Activated CD4-positive, alpha-beta T cell treated with anti-CD3 and anti-CD28 coated beads, Interleukin-2, Interleukin-6, amounts not matched to agents 100 ng/mL and 50 ng/mL, durations not matched to agents 16 hours and 8 hours (primary cell): ENCODE measurements around the gene TNN.
A peak's percentile ranks its signal among the peaks of the same experiment; 100 is the strongest.

Experiments used
- DNase-seq: peaks from one replicate; pipeline ENCODE4 v3.0.0-alpha.2; 2020

TNN gene

DNA sequence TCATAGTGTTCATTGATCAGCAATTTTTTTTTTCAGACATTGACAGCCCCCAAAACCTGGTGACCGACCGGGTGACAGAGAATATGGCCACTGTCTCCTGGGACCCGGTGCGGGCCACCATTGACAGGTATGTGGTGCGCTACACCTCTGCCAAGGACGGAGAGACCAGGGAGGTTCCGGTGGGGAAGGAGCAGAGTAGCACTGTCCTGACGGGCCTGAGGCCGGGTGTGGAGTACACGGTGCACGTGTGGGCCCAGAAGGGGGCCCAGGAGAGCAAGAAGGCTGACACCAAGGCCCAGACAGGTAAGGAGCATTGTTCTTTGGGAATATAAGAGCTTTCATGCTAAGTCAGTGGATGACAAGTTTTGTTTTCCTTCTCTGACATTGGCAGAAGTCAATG lies 49.3 kb downstream of the TNN start:
- DNase-seq = no peak

DNA sequence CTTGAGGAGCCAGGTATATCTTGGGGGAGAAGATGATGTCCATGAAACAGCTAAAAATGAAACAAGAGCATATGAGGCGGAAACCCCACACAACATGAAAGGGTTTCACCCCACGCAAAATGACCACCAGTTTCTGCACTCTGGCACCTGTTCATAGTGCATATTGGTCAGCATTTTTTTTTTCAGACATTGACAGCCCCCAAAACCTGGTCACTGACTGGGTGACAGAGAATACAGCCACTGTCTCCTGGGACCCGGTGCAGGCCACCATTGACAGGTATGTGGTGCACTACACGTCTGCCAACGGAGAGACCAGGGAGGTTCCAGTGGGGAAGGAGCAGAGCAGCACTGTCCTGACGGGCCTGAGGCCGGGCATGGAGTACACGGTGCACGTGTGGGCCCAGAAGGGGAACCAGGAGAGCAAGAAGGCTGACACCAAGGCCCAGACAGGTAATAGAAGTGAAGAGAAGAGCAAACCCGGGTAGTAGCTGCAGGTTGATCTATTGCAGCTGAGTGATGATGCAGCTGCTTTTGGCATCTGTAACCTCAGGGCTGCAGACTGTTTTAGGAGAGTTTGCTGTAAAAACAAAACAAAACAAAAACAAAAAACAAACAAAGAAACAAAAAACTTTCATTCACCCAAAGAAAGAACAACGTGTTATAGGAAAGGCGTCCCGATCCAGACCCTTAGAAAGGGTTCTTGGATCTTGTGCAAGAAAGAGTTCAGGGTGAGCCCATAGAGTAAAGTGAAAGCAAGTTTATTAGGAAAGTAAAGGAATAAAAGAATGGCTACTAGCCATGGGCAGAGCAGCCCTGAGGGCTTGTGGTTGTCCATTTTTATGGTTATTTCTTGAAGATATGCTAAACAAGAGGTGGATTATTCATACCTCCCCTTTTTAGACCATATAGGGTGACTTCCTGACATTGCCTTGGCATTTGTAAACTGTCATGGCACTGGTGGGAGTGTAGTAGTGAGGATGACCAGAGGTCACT lies 51.0 kb downstream of the TNN start:
- no peak for DNase-seq

DNA sequence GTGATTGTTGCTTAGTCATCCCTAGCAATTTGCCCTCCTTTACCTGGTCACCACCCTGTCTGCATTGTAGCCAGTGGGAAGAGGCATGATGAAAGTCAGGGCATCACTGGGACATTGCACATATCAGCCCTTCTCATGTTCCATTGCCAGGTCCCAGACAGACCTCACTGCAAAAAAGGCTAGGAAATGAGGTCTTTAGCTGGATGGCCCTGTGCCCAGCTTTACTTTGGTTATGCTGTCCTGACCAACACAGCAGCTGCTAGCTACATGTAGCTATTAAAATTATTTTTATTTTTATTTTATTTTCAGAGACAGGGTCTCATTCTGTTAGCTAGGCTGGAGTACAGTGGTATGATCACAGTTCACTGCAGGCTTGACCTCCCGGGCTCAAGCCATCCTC lies 52.9 kb downstream of the TNN start:
- no peak for DNase-seq

DNA sequence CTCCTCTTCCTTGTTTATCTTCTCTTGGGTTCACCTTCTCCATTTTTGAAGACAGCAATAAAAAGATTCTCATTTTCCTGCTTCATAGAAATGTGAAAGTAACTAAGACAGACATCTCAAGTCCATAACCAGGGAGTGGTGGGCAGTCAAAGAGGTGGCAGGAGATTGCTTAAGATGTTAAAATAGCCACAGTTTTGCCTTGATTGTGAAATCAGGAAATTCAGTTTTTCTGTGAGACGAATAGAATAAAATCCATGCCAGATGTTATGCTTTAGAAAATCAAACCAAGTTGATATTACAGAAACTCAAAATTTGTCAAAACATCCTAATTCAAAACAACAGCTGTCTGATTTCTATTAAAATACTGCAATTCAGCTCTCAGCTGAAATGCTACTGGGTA lies 57.2 kb downstream of the TNN start:
- no peak for DNase-seq

DNA sequence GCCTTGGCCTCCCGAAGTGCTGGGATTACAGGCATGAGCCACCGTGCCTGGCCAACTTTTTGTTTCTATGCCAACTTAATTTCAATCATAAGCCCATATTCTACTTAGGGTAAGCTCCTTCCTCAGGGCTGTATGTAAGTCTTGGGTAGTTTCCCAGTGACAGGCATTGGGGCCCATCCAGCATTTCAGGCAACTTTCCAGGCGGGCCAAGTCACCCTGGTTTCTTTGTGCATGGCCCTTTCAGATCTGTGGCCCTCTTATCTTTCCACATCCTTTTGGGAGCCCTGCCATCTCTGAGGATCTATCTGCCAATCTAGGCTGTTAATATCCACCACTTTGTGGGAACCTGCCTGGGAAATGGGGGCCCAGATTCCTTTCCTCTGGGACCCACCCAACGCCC lies 58.7 kb downstream of the TNN start:
- no peak for DNase-seq

DNA sequence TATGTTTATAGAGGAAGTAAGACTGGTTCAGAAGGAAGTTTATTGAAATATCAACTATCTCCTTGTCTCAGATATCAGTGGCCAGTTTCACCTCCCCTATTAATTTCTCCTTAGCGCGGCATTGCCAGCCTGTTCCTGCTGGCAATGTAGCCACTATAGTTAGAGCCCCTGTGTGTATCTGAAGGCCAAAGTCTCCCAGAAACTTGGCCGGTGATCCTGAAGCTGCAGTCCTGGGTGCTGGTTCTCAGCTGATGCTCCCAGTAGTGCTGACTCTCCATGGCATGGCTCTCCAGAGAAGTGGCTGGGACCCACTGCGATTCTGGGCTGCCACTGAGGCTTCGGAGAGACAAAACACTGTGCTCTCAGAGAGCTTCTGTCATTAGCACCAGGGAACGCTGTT lies 59.9 kb downstream of the TNN start:
- no peak for DNase-seq

DNA sequence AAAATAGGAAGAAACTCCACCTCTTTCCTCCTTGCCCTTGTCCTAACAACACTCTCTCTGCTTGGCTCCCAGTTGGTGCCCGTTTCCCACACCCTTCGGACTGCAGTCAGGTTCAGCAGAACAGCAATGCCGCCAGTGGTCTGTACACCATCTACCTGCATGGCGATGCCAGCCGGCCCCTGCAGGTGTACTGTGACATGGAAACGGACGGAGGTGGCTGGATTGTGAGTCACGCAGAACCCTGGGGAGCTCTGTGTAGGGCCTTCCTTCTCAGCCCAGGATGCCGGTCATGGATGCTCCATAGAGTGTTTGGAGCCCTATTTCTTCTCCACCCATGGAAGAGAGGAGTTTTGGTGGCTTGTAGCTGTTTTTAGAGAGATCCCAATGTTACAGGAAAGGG lies 60.9 kb downstream of the TNN start:
- DNase-seq = no peak

DNA sequence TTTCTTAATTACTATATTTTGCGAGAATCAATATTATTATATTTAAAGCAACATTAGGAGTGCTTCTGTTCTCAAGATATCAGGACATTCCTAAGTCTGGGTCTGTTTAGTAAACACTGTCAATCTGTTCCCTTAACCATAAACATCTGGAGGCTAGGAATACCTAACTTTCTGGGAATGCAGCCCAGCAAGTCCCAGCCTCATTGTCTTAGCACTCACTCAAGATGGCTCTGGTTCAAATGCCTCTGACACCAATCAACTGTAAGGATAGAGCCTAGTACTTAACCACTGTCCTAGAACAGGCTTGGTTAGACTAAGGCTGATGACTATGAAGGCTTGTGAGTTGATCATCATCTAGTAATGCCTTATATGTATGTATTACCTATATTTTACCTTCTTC lies 61.5 kb downstream of the TNN start:
- no peak for DNase-seq

DNA sequence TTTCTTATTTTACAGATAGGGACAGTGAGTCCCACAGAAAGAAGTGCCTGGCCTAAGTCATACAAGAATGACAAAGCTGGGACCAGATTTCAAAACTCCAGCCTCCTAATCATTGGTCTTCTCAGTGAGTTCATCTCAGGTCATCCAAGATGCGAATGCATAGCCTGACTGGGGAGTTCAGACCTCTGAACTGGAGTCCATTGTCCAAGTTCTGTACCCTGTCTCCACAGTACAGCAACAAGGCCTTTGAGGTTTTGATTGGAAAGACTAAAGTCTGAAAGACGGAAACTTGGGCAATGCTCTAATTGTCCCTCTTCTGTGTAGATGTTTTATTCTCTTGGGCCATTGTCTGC lies 62.0 kb downstream of the TNN start:
- no peak for DNase-seq

DNA sequence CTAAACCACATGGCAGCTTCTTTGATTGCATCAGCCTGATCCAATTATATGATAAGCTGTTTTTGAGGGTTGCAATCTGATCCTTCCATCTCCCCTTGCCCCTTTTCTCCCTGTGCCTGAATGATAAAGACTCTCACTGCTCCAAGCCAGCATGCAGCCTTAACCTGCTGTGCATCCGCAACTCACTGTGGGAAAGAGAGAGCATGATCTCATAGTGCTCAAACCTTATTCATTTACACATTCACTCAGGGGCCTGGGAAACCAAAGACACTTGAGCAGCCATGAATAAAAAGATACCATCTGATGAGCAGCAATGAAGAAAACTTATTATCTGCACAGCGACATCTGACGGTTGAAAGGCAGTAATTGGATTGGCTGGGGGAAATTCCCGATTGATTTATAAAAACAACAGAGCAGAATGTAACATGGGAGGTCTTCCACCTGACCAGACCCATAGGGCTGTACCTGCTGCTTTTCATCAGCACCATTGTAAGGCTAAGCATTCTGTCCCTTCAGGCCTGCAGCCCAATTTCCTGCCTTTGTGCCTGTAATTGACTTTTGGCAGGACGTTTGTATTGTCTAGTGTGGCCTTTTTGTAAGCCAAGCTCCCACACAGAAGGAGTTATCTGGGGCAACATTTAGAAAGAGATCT lies 62.5 kb downstream of the TNN start:
- DNase-seq = no peak

DNA sequence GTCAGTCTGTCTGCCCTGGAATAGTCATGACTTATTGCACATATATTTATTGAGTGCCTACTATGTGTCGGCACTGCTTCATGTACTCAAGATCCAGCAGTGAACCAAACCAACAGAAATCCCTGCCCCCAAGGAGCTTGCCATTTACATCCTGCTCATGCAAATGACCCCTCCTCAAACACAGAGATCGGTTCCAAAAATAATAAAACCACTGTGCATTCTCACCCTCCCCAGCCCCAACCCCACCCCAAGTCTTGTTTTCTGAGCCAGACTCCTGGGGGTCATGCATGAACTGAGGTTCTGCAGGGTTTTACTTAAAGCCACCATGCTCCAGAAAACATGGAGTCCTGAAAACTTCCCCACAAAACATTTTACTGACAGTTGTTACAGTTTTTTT lies 63.0 kb downstream of the TNN start:
- no peak for DNase-seq

DNA sequence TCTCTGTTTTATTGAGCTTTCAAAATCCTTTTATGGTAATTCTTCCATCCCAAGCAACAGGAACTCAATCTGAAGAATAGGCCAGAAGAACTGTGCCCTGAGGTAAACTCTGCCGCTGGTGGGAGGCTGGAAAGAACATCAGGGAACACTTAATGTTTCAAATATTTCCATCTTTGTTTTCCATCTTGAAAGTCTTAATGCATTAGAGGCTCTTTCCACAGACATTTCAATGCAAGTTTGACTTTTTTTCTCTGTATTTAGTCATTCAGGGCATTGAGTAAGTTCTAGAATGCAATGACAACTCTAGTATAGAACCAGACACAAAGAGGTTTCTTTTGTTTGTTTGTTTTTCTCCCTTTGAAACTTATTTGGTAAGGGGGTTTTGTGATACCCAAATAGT lies 63.5 kb downstream of the TNN start:
- no peak for DNase-seq

DNA sequence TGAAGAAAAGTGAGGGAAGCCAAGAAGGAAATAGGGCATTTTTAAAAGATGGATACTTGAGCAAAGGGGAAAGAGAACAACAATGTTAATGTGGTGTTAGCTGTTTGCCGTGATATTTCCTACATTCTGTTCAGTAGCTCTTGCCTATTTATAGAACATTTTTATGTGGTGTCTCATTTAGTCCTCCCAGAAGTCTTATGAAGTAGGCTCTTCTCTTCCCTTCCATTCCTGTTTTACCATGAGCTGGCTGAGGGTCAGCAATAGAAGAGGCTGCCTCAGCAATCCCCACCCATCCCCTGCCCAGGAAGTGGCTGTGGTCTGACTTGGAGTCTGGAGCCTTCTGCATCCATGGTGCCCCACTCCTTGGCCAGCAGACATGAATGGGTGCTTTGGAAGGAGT lies 64.8 kb downstream of the TNN start:
- no peak for DNase-seq

DNA sequence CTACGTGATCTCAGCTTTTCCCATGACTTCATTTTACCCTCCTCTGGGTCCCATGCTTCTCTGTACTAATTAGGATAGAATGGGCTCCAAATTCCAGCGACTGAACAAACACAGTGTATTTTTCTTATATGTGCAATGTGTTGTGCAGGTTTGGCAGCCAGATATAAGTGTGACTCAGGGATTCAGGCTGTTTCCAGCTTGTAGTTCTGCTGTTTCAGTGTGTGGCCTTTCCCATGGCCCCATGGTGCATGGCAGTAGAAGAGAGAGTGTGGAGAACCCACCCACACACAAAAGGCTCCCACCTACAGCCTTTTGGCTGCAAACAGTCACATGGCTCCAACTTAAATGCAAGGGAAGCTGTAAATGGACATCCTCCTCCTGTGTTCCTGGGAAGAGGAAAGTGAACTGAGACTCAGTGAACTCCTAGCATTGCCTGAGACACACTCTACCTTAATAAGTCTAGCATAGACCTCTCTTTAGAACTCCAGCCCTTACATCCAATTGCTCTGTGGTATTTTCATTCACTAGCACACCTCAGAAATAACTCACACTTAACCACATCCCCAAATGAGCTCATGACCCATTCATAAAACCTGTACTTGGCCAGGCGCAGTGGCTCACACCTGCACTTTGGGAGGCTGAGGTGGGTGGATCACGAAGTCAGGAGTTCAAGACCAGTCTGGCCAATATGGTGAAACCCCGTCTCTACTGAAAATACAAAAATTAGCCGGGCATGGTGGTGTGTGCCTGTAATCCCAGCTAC lies 66.2 kb downstream of the TNN start:
- DNase-seq = no peak

DNA sequence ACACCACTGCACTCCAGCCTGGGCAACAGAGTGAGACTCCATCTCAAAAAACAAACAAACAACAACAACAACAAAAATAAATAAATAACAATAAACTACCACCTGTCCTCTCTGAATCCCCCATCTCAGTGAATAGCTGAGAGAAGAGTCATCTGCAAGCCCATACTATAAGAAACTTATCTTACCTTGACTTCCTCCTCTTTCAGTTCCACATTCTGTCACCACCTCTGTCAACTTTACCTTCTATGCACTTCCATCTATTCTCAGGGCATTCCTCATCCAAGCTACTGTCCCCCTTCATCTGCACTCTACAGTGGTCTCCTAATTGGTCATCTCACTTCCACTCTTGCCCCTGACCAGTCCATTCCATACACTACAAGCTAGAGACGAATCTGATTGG lies 66.9 kb downstream of the TNN start:
- no peak for DNase-seq

DNA sequence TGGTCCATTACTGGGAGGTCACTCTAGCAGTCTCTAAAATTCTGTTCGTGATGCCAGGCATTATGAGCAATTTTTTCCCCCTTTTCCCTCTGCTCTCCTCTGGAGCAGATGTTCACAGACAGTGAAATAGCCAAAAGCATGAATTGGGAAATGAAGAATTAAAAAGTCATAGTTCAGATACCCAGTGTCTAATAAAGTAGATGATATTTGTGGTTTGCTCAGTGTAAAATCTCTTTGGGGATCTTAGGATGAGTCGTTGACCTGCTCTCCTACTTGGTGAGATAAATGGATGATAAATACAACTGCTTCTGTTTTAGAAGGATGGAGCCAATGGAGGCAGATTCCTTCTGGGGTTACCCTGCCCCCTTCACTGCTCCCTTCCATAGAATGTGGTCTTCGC lies 68.6 kb downstream of the TNN start:
- no peak for DNase-seq

DNA sequence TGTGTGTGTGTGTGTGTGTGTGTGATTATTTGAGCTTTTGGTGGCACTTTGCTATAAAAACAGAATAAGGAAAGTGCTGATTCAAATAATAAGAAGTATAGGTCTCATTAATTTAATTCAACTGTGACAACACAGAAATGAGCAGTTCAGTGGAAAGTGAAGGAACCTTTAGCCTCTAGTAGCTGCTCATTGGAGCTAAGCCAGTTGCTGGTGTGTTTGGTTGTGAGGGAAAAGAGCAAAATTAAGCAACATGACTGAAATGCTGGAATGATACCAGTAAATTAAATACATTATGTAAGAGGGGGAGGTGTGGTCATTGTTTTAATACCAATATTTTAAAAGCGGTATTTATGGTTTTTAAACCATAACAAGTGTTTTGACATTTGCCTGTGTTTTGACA lies 69.7 kb downstream of the TNN start:
- DNase-seq = no peak

DNA sequence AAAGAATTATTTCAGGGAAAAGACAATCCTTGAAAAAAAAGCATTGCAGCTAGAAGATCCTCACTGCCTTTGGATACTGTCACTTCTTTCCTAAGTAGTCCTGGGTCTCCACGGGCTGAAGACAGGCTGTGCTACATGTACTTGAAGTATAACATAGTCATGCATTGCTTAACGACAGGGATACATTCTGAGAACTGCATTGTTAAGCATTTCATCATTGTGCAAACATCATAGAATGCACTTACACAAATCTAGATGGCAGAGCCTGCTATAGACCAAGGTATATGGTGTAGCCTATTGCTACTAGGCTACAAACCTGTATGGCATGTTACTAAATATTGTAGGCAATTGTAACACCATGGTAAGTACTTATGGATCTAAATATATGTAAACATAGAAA lies 70.9 kb downstream of the TNN start:
- no peak for DNase-seq

DNA sequence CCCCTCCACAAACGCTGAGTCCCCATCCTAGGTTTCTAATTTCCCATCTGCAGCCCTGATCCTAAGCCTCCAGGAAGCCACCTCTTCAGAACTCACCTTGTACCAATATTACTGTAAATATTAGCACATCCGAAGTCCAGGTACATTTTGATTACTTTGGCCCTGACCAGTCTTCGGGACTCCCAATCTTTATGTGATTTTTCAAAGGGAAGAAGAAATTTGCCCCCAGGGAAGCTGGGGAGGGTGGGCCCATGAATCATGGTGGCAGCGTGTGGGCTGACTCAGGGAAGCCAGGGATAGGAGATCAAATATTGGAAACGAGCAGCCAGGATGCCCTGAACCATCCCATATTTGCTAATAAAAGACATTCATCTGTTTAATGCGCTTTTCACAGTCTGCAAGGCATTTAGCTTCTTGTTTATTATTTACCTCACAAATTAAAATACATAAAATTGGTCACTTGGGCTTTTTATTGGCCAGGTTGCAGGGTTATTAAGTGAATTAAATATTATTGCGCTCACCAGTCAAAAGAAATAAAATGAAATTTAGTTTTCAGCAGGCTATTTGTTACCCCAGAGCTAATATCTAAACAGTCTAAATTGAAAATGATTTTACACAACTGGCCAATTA lies 78.4 kb downstream of the TNN start:
- no peak for DNase-seq

DNA sequence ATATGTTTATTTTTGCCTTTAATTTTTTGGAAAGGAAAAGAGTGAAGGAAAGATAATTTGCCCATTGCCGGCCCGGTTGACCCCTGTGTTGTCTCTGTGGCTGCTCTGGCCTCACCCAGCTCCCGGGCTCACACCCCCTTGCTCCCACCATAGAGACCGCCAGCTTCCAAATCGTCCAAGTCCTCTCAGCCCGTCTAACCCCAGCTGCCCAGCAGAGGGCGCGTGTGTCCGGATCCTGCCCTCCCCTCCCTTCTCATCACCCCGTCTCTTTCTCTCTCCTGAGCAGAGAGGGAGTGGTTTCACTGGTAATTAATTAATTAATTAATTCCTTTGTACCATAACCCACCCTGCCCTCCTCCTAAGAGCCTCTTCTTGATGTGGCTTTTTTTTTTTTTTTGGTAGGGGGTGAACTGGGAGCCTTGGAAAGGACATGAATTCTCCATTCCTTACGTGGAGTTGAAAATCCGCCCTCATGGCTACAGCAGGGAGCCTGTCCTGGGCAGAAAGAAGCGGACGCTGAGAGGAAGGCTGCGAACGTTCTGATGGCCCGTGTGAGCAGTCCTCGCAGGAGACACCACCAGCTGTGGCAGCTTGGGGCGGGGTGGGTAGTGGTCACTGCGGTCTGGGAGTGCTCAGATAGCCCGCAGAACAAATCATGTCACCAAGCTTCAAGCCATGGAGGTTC lies 79.0 kb downstream of the TNN start:
- peak; percentile 72 for DNase-seq

DNA sequence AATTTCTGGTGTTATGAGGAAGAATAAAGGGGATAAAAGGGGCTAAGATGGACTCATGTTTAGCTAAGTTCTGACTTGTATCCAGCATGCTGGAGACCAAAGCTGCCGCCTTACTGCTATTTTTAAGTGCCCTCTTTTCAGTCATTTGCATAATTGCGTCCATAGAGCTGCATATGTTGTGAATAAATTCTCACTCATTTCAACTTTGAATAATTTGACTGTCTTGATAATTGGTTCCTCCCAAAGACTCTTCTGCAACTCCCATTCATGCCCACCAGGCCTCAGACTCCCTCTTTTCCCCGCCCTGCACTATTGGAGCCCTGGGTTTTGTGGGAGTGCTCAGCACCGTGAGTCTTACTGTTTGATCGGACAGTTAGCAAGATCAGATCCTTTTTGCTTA lies 79.9 kb downstream of the TNN start:
- DNase-seq = no peak

DNA sequence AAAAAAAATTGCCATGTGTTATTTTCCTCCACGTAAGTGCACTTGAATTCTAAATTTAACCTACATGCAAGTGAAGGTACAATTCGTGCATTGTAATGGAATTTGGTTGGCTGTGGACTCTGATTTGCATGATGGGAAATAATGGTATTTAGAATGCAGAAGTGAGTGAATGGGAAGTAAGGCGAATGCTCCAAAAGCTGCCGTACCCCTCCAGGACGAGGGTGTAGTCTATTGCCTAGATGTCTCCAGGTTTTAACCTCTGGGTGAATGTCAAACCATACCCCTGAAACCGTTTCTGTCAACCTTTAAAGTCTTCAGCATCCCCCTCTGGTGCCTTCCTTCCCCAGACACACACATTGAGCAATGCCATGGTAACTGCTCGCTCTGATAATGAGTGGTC lies 80.4 kb downstream of the TNN start:
- DNase-seq = no peak
